ENCODE data around the gene A2ML1. TPM values are rescaled to one million over a fixed set of nuclear protein-coding genes. Genes with fewer than 3 reads are reported as not detected.

A2ML1 gene
- total and polyA plus RNA-seq, 2 experiments from 2014 or later = not detected

- 71 to 74% methylated on average over 10 of the region's 10 CpGs for WGBS, 2 experiments (ENCODE audit: low coverage in 1 of 2, low lambda C conversion rate in 2 of 2, missing lambda C conversion rate in 2 of 2)
- TF ChIP-seq EZH2phosphoT487 (IDR thresholded peaks at IDR 0.05; ENCODE audit: insufficient read depth, low read depth) (no peak), EZH2 (IDR thresholded peaks at IDR 0.05; ENCODE audit: insufficient read depth, poor library complexity, severe bottlenecking) (no peak)
- Histone ChIP-seq H3K36me3 (ENCODE audit: low read depth) (no peaks in the 10 kb centered on the region), H3K4me2 (ENCODE audit: unreplicated experiment) (no peak overlapping the region), H3K27ac (no peak overlapping the region), H3K9me2 (ENCODE audit: insufficient read depth) (no peaks in the 10 kb centered on the region), H3K9me3 (ENCODE audit: low read depth) (no peaks in the 10 kb centered on the region), H3K4me3 (no peak overlapping the region), H3K27me3 (replicated peaks; ENCODE audit: insufficient read depth) (no peaks in the 10 kb centered on the region), H3K9ac (no peak overlapping the region), H4K20me1 (ENCODE audit: insufficient read depth) (no peaks in the 10 kb centered on the region), H3K4me1 (ENCODE audit: insufficient read depth) (no peaks in the 10 kb centered on the region), H3F3A (ENCODE audit: insufficient read depth) (no peaks in the 10 kb centered on the region), H2AFZ (no peak overlapping the region), H3K79me2 (ENCODE audit: insufficient read depth) (no peaks in the 10 kb centered on the region)
- peak; percentile 65 for DNase-seq
- in situ Hi-C loops (cut with MboI) = no loop called here
Observed at GRCh38 chr12:8860165-8860961, 37.9 kb downstream of the A2ML1 start.

GRCh38 chr12:8866429-8866828, 44.0 kb downstream of the A2ML1 start:
- Histone ChIP-seq H3K9me3 (ENCODE audit: low read depth) (no peaks in the 10 kb centered on the region), H3K4me1 (ENCODE audit: insufficient read depth) (no peaks in the 10 kb centered on the region), H3F3A (ENCODE audit: insufficient read depth) (no peaks in the 10 kb centered on the region), H4K20me1 (ENCODE audit: insufficient read depth) (no peaks in the 10 kb centered on the region), H3K9me2 (ENCODE audit: insufficient read depth) (no peaks in the 10 kb centered on the region), H3K4me2 (ENCODE audit: unreplicated experiment) (no peak overlapping the region), H3K79me2 (ENCODE audit: insufficient read depth) (no peaks in the 10 kb centered on the region), H3K27me3 (replicated peaks; ENCODE audit: insufficient read depth) (no peaks in the 10 kb centered on the region), H2AFZ (no peak overlapping the region), H3K27ac (no peak overlapping the region), H3K9ac (no peak overlapping the region), H3K36me3 (ENCODE audit: low read depth) (no peaks in the 10 kb centered on the region), H3K4me3 (no peak overlapping the region)
- in situ Hi-C loops (cut with MboI) = no loop called here
- no peak for DNase-seq
- 24 to 30% methylated on average over 2 of the region's 2 CpGs for WGBS, 2 experiments (ENCODE audit: low coverage in 1 of 2, low lambda C conversion rate in 2 of 2, missing lambda C conversion rate in 2 of 2)
- TF ChIP-seq EZH2 (IDR thresholded peaks at IDR 0.05; ENCODE audit: insufficient read depth, poor library complexity, severe bottlenecking) (no peak), EZH2phosphoT487 (IDR thresholded peaks at IDR 0.05; ENCODE audit: insufficient read depth, low read depth) (no peak)

- no peaks in the 10 kb centered on the region for H4K20me1 ChIP-seq (ENCODE audit: insufficient read depth)
- H3K4me2 ChIP-seq (ENCODE audit: unreplicated experiment) = no peak overlapping the region
- H2AFZ ChIP-seq = no peak overlapping the region
- H3K9ac ChIP-seq = no peak overlapping the region
- H3K27me3 ChIP-seq (replicated peaks; ENCODE audit: insufficient read depth) = no peaks in the 10 kb centered on the region
- H3K9me2 ChIP-seq (ENCODE audit: insufficient read depth) = no peaks in the 10 kb centered on the region
- no peaks in the 10 kb centered on the region for H3F3A ChIP-seq (ENCODE audit: insufficient read depth)
- H3K9me3 ChIP-seq (ENCODE audit: low read depth) = no peaks in the 10 kb centered on the region
- no peak for TF ChIP-seq EZH2 (IDR thresholded peaks at IDR 0.05; ENCODE audit: insufficient read depth, poor library complexity, severe bottlenecking)
- TF ChIP-seq EZH2phosphoT487 (IDR thresholded peaks at IDR 0.05; ENCODE audit: insufficient read depth, low read depth) = no peak
- H3K27ac ChIP-seq = no peak overlapping the region
- in situ Hi-C loops (cut with MboI) = no loop called here
- H3K4me3 ChIP-seq = no peak overlapping the region
- no peak for DNase-seq
- H3K79me2 ChIP-seq (ENCODE audit: insufficient read depth) = no peaks in the 10 kb centered on the region
- no peaks in the 10 kb centered on the region for H3K4me1 ChIP-seq (ENCODE audit: insufficient read depth)
- H3K36me3 ChIP-seq (ENCODE audit: low read depth) = no peaks in the 10 kb centered on the region
Observed at GRCh38 chr12:8867009-8867408, 44.6 kb downstream of the A2ML1 start.

- no peak overlapping the region for H3K27ac ChIP-seq
- no peak overlapping the region for H3K9ac ChIP-seq
- H3K4me2 ChIP-seq (ENCODE audit: unreplicated experiment) = no peak overlapping the region
- no peaks in the 10 kb centered on the region for H3K9me3 ChIP-seq (ENCODE audit: low read depth)
- TF ChIP-seq EZH2phosphoT487 (IDR thresholded peaks at IDR 0.05; ENCODE audit: insufficient read depth, low read depth) (no peak), EZH2 (IDR thresholded peaks at IDR 0.05; ENCODE audit: insufficient read depth, poor library complexity, severe bottlenecking) (no peak)
- H3F3A ChIP-seq (ENCODE audit: insufficient read depth) = no peaks in the 10 kb centered on the region
- H3K27me3 ChIP-seq (replicated peaks; ENCODE audit: insufficient read depth) = no peaks in the 10 kb centered on the region
- no peaks in the 10 kb centered on the region for H4K20me1 ChIP-seq (ENCODE audit: insufficient read depth)
- no peak overlapping the region for H3K4me3 ChIP-seq
- no peak overlapping the region for H2AFZ ChIP-seq
- in situ Hi-C loops (cut with MboI) = no loop called here
- no peaks in the 10 kb centered on the region for H3K36me3 ChIP-seq (ENCODE audit: low read depth)
- WGBS, 2 experiments (ENCODE audit: low coverage in 1 of 2, low lambda C conversion rate in 2 of 2, missing lambda C conversion rate in 2 of 2) = 77 to 78% methylated on average over 6 of the region's 6 CpGs
- DNase-seq = no peak
- H3K79me2 ChIP-seq (ENCODE audit: insufficient read depth) = no peaks in the 10 kb centered on the region
- no peaks in the 10 kb centered on the region for H3K4me1 ChIP-seq (ENCODE audit: insufficient read depth)
- H3K9me2 ChIP-seq (ENCODE audit: insufficient read depth) = no peaks in the 10 kb centered on the region
Observed at GRCh38 chr12:8867786-8868185, 45.4 kb downstream of the A2ML1 start.

All from GM23248 (cell line).